ENCODE results near the gene TUBA3E.
"Not testable (repeated sequence)": the region's sequence is repeated elsewhere in the genome, so short reads cannot be mapped to it uniquely, and the experiment has no call there.

The TUBA3E gene

GRCh38 chr2:130142396-130143265, 55.6 kb downstream of the TUBA3E start:
- DNase-seq = not testable (repeated sequence)
